HepG2 (cell line): ENCODE data around the gene DCTN1. TPM values are rescaled to one million over a fixed set of nuclear protein-coding genes. Genes with fewer than 3 reads are reported as not detected.

Source experiments
- PAX8 ChIP-seq: sonication (generic); formaldehyde crosslinking; IDR thresholded peaks from 2 replicates; pipeline ENCODE4 v1.8.0; 2022; ENCODE audit warnings: mild to moderate bottlenecking, missing genetic modification reagents, borderline replicate concordance
- RAD21 ChIP-seq: fragments of 450-650 bp; formaldehyde crosslinking; IDR thresholded peaks from 2 replicates; pipeline ENCODE4 v1.5.0; 2020; ENCODE audit warnings: mild to moderate bottlenecking
- ZBTB10 ChIP-seq: sonication (generic); formaldehyde crosslinking; IDR thresholded peaks from 2 replicates; pipeline ENCODE4 v1.4.0; 2020; ENCODE audit warnings: missing genetic modification reagents, borderline replicate concordance
- ZFP41 ChIP-seq: sonication (generic); formaldehyde crosslinking; IDR thresholded peaks from 2 replicates; pipeline ENCODE4 v1.4.0; 2020; ENCODE audit warnings: mild to moderate bottlenecking, missing genetic modification reagents, borderline replicate concordance
- ZNF253 ChIP-seq: sonication (generic); formaldehyde crosslinking; IDR thresholded peaks from 2 replicates; pipeline ENCODE4 v1.8.0; 2022; ENCODE audit warnings: mild to moderate bottlenecking, missing genetic modification reagents, borderline replicate concordance
- ZNF30 ChIP-seq: sonication (generic); formaldehyde crosslinking; IDR thresholded peaks from 2 replicates; pipeline ENCODE4 v1.5.0; 2020; ENCODE audit warnings: mild to moderate bottlenecking, missing genetic modification reagents
- ZNF343 ChIP-seq: sonication (generic); formaldehyde crosslinking; IDR thresholded peaks from 2 replicates; pipeline ENCODE4 v1.4.0; 2020; ENCODE audit warnings: mild to moderate bottlenecking, missing genetic modification reagents
- ZNF607 ChIP-seq: sonication (generic); formaldehyde crosslinking; IDR thresholded peaks from 2 replicates; pipeline ENCODE4 v1.5.1; 2020; ENCODE audit warnings: missing genetic modification reagents, mild to moderate bottlenecking, borderline replicate concordance
- polyA plus RNA-seq, 8 experiments: library from polyadenylated mRNA; depleted of rRNA in 3 of 8; stranded (reverse) in 7 of 8; unstranded in 1 of 8; fragments of >200 nt; fragmentation: Illumina TruSeq in 4 of 8; extraction: Trizol in 4 of 8; gene quantifications; 2 replicates each; pipeline versions ENCODE4 v1.2.1 to v1.2.3, GENCODE V29; 2011 to 2016; ENCODE audit warnings: low read depth in 4 of 8, missing spikeins in 1 of 8, mixed read lengths in 1 of 8; ENCODE audit not compliant: insufficient read depth in 1 of 8
- total RNA-seq, 5 experiments: library from RNA; depleted of rRNA; stranded (reverse); fragments of >200 nt; fragmentation: Illumina TruSeq; extraction: Trizol; gene quantifications; 2 replicates each; pipeline ENCODE4 v1.2.3, GENCODE V29; 2016; ENCODE audit warnings: low read depth in 1 of 5

DCTN1 gene
- total and polyA plus RNA-seq, 2 of the 13 experiments (the other 11 are each of a cell fraction or from before 2014, with no cell fraction given): 73.2 to 122 TPM

- TF ChIP-seq RAD21 (CRISPR knock-in tag) (no peak), ZFP41 (CRISPR knock-in tag) (no peak), ZNF30 (no peak), ZBTB10 (CRISPR knock-in tag) (no peak), PAX8 (CRISPR knock-in tag) (no peak), ZNF253 (CRISPR knock-in tag) (no peak), ZNF607 (CRISPR knock-in tag) (no peak), ZNF343 (CRISPR knock-in tag) (no peak)
Measured at GRCh38 chr2:74423231-74424095, 43.4 kb upstream of the DCTN1 start (continued).
